ELF-1 (cell line): ENCODE data around the gene DDX54.
A peak's percentile ranks its signal among the peaks of the same experiment; 100 is the strongest.

ENCODE experiments used
- DNase-seq: peaks from one replicate; pipeline ENCODE4 v3.0.0-alpha.2; 2016; ENCODE audit warnings: low read depth, low spot score

DDX54 gene

GRCh38 chr12:113164014-113164413 lies 21.3 kb downstream of the DDX54 start:
- DNase-seq: no peak

DNA sequence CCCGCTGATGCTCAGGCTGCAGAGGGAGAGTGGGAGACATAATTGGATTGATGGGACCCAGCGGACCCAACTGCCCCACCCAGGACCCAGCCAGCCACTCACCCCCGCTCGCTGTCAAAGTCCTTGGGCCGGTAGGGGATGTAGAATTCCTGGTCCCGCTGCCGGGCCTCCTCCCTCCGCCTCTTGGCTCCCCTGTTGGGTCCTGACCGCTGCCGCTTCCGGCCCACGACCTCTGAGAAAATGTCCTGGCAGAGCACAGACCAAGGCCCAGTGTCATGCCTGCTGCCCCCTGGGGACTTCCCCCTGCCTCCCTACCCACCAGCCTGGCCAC lies 22.3 kb downstream of the DDX54 start:
- no peak for DNase-seq

- no peak for DNase-seq
Measured at GRCh38 chr12:113162102-113163029, 22.9 kb downstream of the DDX54 start.

DNA sequence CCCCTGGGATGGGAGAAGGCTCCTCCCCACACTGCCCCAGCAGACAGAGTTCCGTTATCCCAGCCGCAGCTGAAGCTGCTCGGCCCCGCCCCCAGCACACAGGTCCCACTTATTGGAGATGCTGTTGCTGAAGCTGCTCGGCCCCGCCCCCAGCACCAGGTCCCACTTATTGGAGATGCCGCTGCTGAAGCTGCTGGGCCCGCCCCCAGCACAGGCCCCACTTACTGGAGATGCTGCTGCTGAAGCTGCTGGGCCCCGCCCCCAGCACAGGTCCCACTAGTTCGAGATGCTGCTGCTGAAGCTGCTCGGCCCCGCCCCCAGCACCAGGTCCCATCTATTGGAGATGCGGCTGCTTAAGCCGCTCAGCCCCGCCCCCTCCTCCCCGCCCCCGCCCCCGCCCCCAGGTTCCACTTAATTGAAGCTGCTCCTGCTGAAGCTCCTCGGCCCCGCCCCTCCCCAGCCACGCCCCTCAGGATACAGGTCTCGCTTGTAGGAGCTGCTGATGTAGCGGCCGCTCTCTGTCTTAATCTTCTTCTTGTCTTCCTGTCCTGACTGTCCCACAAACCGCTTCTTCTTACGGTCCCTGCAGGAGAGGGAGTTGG lies 23.8 kb downstream of the DDX54 start:
- DNase-seq: peak; percentile 97

GRCh38 chr12:113159937-113160336 lies 25.3 kb downstream of the DDX54 start:
- no peak for DNase-seq

DNA sequence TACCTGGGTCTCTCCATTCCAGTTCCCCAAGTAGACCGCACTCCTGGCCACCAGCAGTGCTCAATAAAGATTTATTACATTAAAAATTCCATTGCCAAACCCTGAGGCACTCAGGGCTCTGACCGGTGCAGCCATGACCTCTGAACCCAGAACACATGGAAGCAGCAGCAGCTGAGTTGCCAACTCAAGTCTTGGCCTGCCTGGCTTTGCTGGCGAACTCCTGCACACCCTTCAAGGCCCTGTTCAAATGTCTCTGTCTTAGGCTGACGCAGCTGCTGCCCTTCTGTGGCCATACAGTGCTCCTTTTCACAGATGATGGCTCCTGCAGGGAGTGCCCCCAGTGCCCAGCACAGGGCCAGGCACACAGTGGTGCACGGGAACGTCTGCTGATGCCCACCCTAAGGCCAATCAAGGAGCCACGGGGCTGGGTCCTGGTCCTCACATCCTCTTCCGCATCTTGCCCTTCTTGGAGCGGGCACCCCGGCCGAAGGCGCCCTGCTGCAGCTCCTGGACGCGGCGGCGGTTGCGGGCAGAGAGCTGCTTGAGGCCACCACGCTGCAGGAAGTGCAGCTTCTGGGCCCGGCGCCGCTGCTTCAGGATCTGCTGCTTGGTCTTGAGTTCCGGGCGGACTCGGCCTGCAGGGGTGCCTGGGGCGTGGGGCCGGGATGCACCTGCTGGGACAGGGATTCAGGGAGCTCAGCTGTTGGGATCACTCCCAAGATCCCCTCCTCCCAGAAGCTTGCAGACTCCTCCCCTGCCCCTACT lies 26.7 kb downstream of the DDX54 start:
- no peak for DNase-seq

DNA sequence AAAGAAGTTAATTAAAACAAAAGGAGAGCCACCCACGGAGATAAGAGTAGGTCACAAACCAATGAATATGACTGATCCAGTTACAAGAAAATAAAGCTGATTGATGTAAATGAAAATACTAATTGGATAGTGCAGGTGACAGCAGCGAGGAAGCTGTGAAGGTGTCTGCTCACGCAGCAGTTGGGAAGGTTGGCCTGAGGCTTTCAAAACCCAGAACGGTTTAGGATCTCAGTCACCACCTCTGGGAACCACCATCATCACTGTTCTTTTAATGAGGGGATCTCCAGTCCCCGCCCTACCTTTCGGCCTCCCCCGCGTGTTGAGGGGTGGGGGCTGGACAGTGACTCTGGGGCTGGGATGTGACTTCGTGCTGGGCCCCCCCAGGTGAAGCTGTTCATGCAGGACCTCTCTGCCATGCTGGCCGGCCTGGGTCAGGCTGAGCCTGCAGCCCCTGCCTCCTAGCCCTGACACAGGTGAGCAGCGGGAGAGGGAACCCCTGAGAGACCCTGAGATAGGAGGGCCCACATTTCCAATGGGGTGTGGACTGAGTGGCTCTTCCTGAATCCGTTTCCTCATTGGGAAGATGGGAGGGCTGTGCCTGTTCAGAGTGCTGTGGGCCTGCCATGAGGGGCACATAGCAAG lies 27.9 kb downstream of the DDX54 start:
- DNase-seq: no peak

DNA sequence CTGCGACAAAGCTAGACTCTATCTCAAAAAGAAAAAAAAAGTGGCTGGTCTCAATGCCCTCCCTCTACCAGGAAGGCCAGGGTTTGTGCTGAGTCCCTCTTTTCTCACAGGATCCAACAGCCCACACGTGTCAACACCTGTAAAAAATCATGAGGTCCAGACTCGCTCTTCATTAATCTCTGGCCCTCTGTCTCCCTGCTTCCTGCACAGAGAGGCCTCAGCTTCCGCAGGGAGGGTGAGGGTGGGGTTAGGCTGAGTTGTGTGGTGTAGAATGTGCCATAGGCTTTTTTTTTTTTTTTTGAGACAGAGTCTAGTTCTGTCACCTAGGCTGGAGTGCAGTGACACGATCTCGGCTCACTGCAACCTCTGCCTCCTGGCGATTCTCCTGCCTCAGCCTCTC lies 29.6 kb downstream of the DDX54 start:
- no peak for DNase-seq

DNA sequence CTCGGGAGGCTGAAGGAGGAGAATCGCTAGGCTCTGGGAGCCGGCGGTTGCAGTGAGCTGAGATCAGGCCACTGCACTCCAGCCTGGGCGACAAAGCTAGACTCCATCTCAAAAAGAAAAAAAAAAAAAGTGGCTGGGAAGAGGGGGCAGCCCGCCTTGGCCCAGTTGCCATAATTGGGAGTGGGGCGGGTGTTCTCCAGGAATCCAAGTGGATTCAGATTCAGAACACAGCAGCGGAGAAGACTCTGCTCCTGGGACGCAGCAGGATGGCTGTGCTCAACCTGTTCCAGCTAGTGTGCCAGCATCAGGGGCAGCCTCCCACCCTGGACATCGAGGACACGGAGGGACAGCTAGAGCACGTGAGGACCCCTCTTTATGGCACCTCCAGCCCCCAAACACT lies 30.2 kb downstream of the DDX54 start:
- no peak for DNase-seq

DNA sequence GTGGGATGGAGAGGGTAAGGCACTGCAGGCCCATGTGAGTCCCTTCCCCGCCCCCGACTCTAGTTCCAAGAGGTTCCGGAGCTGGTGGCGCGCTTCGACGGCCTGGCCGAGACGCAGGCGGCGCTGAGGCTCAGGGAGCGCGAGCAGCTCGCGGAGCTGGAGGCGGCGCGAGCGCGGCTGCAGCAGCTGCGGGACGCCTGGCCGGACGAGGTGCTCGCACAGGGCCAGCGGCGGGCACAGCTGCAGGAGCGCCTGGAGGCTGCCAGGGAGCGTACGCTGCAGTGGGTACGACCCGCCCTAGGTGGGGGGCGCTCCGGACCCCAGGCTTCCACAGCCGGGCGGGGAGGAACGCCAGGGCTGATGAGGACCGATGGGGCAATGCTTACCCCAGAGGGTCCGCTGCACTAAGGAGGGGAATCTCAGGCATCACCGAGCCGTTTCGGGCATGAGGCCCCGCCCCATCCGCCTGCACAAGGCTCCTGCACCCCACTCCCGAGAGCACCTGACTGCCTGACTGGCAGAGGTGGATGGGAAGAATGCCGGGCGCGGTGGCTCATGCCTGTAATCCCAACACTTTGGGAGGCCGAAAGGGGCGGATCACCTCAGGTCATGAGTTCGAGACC lies 30.8 kb downstream of the DDX54 start:
- peak; percentile 65 for DNase-seq

DNA sequence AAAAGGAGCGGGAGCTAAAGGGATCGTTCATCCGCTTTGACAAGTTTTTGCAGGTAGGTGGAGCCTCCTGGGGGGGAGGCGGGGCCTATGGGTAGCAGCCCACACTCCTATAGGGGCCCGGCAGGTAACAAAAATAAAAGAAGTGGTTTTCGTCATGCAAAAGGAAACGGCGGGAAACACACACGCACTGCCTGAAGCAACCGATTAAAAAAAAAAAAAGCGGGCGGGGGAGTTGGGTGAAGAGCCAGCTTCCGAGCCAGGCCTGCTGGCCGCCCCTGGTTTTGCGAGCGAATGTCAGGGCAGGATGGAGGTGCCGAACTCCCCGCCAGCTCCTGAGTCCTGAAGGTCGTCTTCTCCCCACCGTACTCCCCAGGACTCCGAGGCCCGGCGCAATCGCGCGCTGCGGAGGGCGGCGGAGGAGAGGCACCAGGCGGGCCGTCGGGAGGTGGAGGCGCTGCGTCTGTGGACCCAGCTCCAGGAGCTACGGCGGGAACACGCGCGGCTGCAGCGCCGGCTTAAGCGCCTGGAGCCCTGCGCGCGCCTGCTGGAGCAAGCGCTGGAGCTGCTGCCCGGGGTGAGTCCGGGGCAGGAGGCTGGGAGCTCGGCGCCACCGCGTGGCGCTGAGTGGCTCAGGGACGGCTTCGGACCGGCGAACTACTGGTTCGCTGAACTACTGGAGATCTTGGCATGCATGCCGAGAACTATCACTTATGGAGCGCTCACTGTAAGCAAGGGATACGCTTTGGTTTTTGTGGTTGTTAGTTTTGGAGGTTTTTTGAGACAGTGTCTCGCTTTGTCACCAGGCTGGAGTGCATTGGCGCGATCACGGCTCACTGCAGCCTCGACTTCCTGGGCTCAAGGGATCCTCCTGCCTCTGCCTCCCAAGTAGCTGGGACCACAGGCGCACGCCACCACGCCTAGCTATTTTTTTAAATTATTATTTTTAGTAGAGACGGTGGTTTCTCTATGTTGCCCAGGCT lies 32.2 kb downstream of the DDX54 start:
- DNase-seq: peak; percentile 92

GRCh38 chr12:113152196-113152834 lies 33.0 kb downstream of the DDX54 start:
- no peak for DNase-seq

GRCh38 chr12:113151655-113152054 lies 33.6 kb downstream of the DDX54 start:
- no peak for DNase-seq

- DNase-seq: peak; percentile 97
Measured at GRCh38 chr12:113149361-113150150, 35.7 kb downstream of the DDX54 start, which contains the start of gene CFAP73. CFAP73 (plus strand) TSS chr12:113149724; CDS start chr12:113149858, 134 bp downstream.

DNA sequence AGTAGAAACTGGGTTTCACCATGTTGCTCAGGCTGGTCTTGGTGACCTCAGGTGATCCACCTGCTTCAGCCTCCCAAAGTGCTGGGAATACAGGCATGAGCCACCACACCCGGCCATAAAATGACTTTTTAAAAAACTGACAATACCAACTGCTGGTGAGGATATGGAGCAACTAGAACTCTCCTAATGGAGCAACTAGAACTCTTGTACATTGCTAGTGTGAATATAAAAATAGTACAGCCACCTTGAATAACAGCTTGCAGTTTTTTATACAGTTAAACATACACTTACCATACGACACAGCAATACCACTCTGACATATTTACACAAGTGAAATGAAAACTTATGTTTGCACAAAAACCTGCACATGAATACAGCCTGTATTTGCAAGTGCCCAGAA lies 38.3 kb downstream of the DDX54 start:
- DNase-seq: no peak

GRCh38 chr12:113145720-113146551 lies 39.3 kb downstream of the DDX54 start:
- no peak for DNase-seq

DNA sequence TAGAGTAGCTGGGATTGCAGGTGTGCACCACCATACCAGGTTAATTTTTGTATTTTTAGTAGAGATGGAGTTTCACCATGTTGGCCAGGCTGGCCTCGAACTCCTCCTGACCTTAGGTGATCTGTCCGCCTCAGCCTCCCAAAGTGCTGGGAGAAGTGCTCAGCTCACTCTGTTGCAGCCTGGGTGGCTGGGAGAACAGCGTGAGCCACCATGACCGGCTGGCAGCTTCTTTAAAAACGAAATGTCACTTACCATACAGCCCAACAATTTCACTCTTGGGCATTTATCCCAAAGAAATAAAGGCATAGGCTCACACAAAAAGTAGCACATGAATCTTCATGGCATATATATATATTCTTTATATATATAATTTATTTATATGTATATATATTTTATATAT lies 40.5 kb downstream of the DDX54 start:
- DNase-seq: no peak

DNA sequence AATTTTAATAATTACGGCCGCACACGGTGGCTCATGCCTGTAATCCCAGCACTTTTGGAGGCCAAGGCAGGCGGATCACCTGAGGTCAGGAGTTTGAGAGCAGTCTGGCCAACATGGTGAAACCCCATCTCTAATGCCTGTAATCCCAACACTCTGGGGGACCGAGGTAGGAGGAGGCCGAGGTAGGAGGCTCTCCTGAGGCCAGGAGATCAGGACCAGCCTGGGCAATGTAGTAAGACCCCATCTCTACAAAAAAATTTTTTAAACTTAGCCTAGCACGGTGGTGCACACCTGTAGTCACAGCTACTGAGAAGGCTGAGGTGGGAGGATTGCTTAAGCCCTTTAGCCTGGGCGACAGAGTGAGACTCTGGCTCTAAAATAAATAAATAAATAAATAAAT lies 41.3 kb downstream of the DDX54 start:
- DNase-seq: no peak
